Central memory CD8-positive, alpha-beta T cell (primary cell): ENCODE results near the gene PXN.
"Not testable (repeated sequence)": the region's sequence is repeated elsewhere in the genome, so short reads cannot be mapped to it uniquely, and the experiment has no call there.

Source experiments
- ATAC-seq: fragments of 150-1000 bp; cut with Tn5 transposase; replicated peaks from 2 replicates; pipeline ENCODE4 v1.10.0; 2022; ENCODE audit warnings: mild to moderate bottlenecking, moderate FRiP score, moderate number of reproducible peaks; ENCODE audit not compliant: poor library complexity, severe bottlenecking; ENCODE audit errors: extremely low read depth
- DNase-seq, 2 donors: peaks; one replicate each; pipeline ENCODE4 v3.0.0; 2021; ENCODE audit warnings: low spot score in 2 of 2
- H3K27ac Mint-ChIP-seq: one replicate; pipeline ENCODE4 v1.8.0; 2022; ENCODE audit warnings: low read depth, mild to moderate bottlenecking, moderate library complexity, mixed read lengths
- H3K27me3 Mint-ChIP-seq: one replicate; pipeline ENCODE4 v1.8.0; 2022; ENCODE audit warnings: mixed read lengths
- H3K36me3 Mint-ChIP-seq: one replicate; pipeline ENCODE4 v1.8.0; 2022; ENCODE audit warnings: mild to moderate bottlenecking, moderate library complexity, mixed read lengths; ENCODE audit not compliant: insufficient read depth
- H3K4me1 Mint-ChIP-seq: one replicate; pipeline ENCODE4 v1.8.0; 2022; ENCODE audit warnings: mixed read lengths
- H3K4me3 Mint-ChIP-seq: one replicate; pipeline ENCODE4 v1.8.0; 2022; ENCODE audit warnings: mild to moderate bottlenecking, moderate library complexity, mixed read lengths
- H3K9me3 Mint-ChIP-seq: one replicate; pipeline ENCODE4 v1.8.0; 2022; ENCODE audit warnings: mixed read lengths

The PXN gene

DNA sequence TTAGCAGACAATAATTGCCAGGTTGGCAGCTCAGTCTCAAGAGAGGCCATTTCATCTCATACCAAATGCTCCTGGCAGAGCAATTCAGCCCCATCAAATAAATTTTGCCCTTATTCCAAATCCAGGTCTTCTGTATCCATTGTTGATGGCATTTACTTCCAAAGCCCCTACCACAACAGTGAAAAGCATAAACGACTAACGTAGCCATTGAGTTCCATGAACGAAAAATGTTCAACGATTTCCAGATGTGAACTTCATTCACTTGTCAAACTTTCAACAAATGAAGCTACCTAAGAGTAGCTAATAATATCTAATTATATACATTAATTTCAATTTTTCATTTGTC, 68.0 kb downstream of the PXN start:
- H3K4me3 Mint-ChIP-seq, result no peak overlapping the region

GRCh38 chr12:120196817-120197541, 68.6 kb downstream of the PXN start:
- H3K27ac Mint-ChIP-seq, ATAC-seq, DNase-seq, H3K9me3 Mint-ChIP-seq, H3K4me3 Mint-ChIP-seq, H3K27me3 Mint-ChIP-seq: not testable (repeated sequence)
- H3K36me3 Mint-ChIP-seq, result peaks cover 71% of the 10 kb centered on the region
- H3K4me1 Mint-ChIP-seq, result peaks cover 52% of the 10 kb centered on the region

More for the DNA sequence above, 68.0 kb downstream of the PXN start:
- Mint-ChIP-seq H3K9me3 (no peaks in the 10 kb centered on the region), H3K4me1 (peaks cover 54% of the 10 kb centered on the region), H3K27me3 (no peaks in the 10 kb centered on the region), H3K27ac (no peak overlapping the region), H3K36me3 (peaks cover 71% of the 10 kb centered on the region)
- no peak for ATAC-seq
- DNase-seq, result no peak

DNA sequence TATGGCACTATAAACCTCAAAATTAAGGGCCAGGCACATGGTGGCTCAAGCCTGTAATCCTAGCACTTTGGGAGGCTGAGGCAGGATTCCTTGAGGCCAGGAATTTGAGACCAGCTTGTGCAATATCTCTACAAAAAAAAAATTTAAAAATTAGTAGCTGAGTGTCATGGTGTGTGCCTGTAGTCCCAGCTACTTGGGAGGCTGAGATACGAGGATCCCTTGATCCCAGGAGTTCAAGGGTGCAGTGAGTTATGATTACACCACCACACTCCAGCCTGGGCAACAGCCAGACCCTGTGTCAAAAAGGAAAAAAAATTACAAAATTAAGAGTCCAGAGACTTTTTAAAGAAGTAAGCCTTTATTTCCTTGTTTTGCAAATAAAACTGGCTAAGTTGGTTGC, 69.2 kb downstream of the PXN start:
- H3K36me3 Mint-ChIP-seq, result peaks cover 66% of the 10 kb centered on the region
- H3K4me1 Mint-ChIP-seq, result peaks cover 56% of the 10 kb centered on the region
- H3K27me3 Mint-ChIP-seq, result no peaks in the 10 kb centered on the region
- ATAC-seq (no peak), DNase-seq (no peak)
- H3K27ac Mint-ChIP-seq, result no peak overlapping the region
- no peak overlapping the region for H3K4me3 Mint-ChIP-seq
- H3K9me3 Mint-ChIP-seq, result no peaks in the 10 kb centered on the region

- Mint-ChIP-seq H3K9me3 (no peaks in the 10 kb centered on the region), H3K27me3 (no peaks in the 10 kb centered on the region), H3K4me3 (peak within 1 kb of the TSS; percentile 85), H3K4me1 (peaks cover 40% of the 10 kb centered on the region), H3K27ac (peak within 1 kb of the TSS; percentile 91), H3K36me3 (peaks cover 59% of the 10 kb centered on the region)
- ATAC-seq, result peak; percentile 84
- peak; percentile 79 to 90 for DNase-seq
Measured at GRCh38 chr12:120194534-120195395, 70.8 kb downstream of the PXN start, which contains the start of gene GCN1. Gene GCN1, minus strand, starts transcription at chr12:120194715. Its CDS starts 18 bp downstream, at chr12:120194697.

DNA sequence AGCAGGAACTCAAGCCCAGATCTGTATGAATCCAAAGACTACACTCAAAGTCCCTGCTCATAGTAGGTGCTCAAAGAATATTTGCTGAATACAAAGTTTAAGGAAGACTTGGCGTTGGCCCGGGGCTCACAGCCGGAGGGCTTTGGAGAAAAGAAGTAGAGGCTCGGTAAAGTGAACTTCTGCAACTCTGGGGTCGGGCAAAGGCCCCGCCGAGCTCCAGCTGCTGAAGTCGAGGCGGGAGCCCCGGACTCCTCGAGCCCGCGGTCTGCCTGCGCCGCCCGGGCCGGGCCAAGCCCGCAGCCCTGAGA, 71.3 kb downstream of the PXN start:
- Mint-ChIP-seq H3K27me3 (no peaks in the 10 kb centered on the region), H3K36me3 (peaks cover 58% of the 10 kb centered on the region), H3K9me3 (no peaks in the 10 kb centered on the region), H3K4me3 (peak overlapping the region; percentile 85), H3K4me1 (peaks cover 36% of the 10 kb centered on the region), H3K27ac (peak overlapping the region; percentile 82)
- DNase-seq (no peak), ATAC-seq (peak; percentile 11)

GRCh38 chr12:120193286-120193685, 72.2 kb downstream of the PXN start:
- not testable (repeated sequence) for DNase-seq, ATAC-seq, H3K9me3 Mint-ChIP-seq, H3K27me3 Mint-ChIP-seq, H3K4me3 Mint-ChIP-seq
- Mint-ChIP-seq H3K36me3 (peaks cover 57% of the 10 kb centered on the region), H3K4me1 (peaks cover 27% of the 10 kb centered on the region), H3K27ac (peak overlapping the region; percentile 82)

GRCh38 chr12:120190985-120191480, 74.5 kb downstream of the PXN start:
- no peak for DNase-seq
- Mint-ChIP-seq H3K27ac (no peak overlapping the region), H3K9me3 (no peaks in the 10 kb centered on the region), H3K4me3 (no peak overlapping the region), H3K4me1 (peaks cover 25% of the 10 kb centered on the region), H3K27me3 (no peaks in the 10 kb centered on the region), H3K36me3 (peaks cover 59% of the 10 kb centered on the region)
- no peak for ATAC-seq

GRCh38 chr12:120190386-120190785, 75.1 kb downstream of the PXN start:
- Mint-ChIP-seq H3K27me3 (no peaks in the 10 kb centered on the region), H3K36me3 (peaks cover 61% of the 10 kb centered on the region), H3K4me1 (peaks cover 25% of the 10 kb centered on the region), H3K9me3 (no peaks in the 10 kb centered on the region), H3K27ac (no peak overlapping the region), H3K4me3 (no peak overlapping the region)
- DNase-seq (no peak), ATAC-seq (no peak)

- peaks cover 70% of the 10 kb centered on the region for H3K36me3 Mint-ChIP-seq
- H3K27me3 Mint-ChIP-seq, result no peaks in the 10 kb centered on the region
- ATAC-seq, result no peak
- H3K4me1 Mint-ChIP-seq, result peaks cover 14% of the 10 kb centered on the region
- DNase-seq, result no peak
- H3K4me3 Mint-ChIP-seq, result no peak overlapping the region
- no peaks in the 10 kb centered on the region for H3K9me3 Mint-ChIP-seq
- no peak overlapping the region for H3K27ac Mint-ChIP-seq
Measured at GRCh38 chr12:120186654-120187053, 78.9 kb downstream of the PXN start.

- Mint-ChIP-seq H3K4me1 (peaks cover 12% of the 10 kb centered on the region), H3K4me3 (no peak overlapping the region), H3K36me3 (peaks cover 74% of the 10 kb centered on the region), H3K27me3 (no peaks in the 10 kb centered on the region), H3K27ac (no peak overlapping the region), H3K9me3 (no peaks in the 10 kb centered on the region)
- ATAC-seq, result no peak
- no peak for DNase-seq
Measured at GRCh38 chr12:120183211-120183631, 82.3 kb downstream of the PXN start.

DNA sequence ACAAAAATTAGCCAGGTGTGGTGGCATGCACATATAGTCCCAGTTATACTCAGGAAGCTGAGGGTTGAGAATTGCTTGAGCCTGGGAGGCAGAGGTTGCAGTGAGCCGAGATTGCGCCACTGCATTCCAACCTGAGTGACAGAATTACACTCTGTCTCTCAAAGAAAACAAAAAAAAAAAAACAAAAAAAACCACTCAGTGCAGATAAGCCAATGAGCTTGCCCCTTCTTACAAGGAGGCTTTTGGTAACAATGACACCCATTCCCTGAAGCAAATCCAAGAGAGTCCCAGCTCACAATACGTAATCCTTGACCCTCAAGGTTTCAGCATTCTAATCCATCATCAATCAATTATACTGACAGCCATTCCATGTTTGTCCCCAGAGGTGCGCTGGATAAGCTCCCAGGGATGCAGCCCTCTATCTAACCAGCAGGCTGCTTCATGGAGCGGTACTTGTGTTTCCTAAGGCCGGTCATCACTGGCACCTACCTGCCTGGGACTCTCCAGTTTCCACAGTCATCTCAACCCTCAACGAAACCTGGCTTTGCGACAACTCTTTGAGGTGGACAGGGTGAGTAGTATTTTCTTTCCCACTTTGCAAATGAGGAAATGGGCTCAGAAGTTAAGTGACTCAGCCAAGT, 83.4 kb downstream of the PXN start:
- Mint-ChIP-seq H3K36me3 (peaks cover 76% of the 10 kb centered on the region), H3K9me3 (no peaks in the 10 kb centered on the region), H3K27ac (no peak overlapping the region), H3K4me1 (peaks cover 12% of the 10 kb centered on the region), H3K27me3 (no peaks in the 10 kb centered on the region), H3K4me3 (no peak overlapping the region)
- DNase-seq (no peak), ATAC-seq (no peak)

GRCh38 chr12:120180975-120181374, 84.6 kb downstream of the PXN start:
- H3K27ac Mint-ChIP-seq, result no peak overlapping the region
- H3K4me1 Mint-ChIP-seq, result peaks cover 6% of the 10 kb centered on the region
- peaks cover 76% of the 10 kb centered on the region for H3K36me3 Mint-ChIP-seq
- H3K27me3 Mint-ChIP-seq, result no peaks in the 10 kb centered on the region
- no peaks in the 10 kb centered on the region for H3K9me3 Mint-ChIP-seq
- ATAC-seq (no peak), DNase-seq (no peak)
- no peak overlapping the region for H3K4me3 Mint-ChIP-seq
